Measurements from ENCODE around the gene PTH1R. TPM values are rescaled to one million over a fixed set of nuclear protein-coding genes. Genes with fewer than 3 reads are reported as not detected.

The PTH1R gene
- total RNA-seq, 1 donor from 2014 or later: 0.29 TPM

DNA sequence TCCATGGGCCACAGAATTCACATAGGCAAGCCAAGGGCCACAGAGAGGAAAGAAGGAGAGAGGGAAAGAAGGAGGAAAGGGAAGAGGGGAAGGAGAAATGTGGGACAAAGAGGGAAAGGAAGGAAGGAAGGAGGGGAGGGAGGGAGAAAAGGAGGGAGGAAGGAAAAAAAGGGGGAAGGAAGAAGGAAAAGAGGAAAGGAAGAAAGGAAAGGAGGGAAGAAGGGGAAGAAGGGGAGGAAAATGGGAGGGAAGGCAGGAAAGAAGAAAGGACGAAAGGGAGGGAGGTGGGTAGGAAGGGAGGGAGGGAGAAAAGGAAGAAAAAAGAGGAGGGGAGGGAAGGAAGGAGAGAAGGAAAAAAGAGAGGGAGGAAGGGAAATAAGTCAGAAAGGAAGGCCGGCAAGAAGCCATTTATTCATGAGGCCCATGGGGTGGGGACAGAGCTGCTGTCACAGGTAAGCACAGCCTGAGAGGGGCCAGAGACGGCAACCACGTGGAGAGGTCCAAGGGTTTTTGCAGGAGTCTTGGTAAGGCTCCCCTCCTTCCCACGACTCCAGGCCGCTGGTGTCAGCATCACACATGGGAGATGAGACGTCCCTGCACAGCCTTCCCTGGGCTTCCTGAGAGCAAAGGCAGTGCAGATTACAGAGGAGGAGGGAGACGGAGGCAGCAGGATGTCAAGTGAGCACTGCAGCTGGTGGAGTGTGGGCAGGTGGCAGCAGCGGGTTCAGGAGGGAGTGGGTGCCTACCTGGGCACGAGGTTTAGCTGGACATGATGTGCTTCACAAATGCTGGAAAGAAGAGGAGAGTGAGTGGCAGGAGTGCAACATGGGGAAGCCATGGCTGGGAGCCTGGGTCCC, 19.8 kb upstream of the PTH1R start:
- peaks cover 5% of the 10 kb centered on the region for H3K27me3 Mint-ChIP-seq (ENCODE audit: unreplicated experiment)
- H3K4me1 Mint-ChIP-seq (ENCODE audit: low read depth, unreplicated experiment): no peaks in the 10 kb centered on the region
- no peak overlapping the region for H3K4me3 Mint-ChIP-seq (ENCODE audit: unreplicated experiment)
- TF ChIP-seq, protein P1, sequence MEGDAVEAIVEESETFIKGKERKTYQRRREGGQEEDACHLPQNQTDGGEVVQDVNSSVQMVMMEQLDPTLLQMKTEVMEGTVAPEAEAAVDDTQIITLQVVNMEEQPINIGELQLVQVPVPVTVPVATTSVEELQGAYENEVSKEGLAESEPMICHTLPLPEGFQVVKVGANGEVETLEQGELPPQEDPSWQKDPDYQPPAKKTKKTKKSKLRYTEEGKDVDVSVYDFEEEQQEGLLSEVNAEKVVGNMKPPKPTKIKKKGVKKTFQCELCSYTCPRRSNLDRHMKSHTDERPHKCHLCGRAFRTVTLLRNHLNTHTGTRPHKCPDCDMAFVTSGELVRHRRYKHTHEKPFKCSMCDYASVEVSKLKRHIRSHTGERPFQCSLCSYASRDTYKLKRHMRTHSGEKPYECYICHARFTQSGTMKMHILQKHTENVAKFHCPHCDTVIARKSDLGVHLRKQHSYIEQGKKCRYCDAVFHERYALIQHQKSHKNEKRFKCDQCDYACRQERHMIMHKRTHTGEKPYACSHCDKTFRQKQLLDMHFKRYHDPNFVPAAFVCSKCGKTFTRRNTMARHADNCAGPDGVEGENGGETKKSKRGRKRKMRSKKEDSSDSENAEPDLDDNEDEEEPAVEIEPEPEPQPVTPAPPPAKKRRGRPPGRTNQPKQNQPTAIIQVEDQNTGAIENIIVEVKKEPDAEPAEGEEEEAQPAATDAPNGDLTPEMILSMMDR (IDR thresholded peaks at IDR 0.05; ENCODE audit: partially characterized antibody, unreplicated experiment): no peak
- peaks cover 2% of the 10 kb centered on the region for H3K9me3 Mint-ChIP-seq (ENCODE audit: unreplicated experiment)
- H3K27ac Mint-ChIP-seq (ENCODE audit: unreplicated experiment): no peak overlapping the region
- no peaks in the 10 kb centered on the region for H3K36me3 Mint-ChIP-seq (ENCODE audit: unreplicated experiment)
- peak; percentile 13 for DNase-seq

DNA sequence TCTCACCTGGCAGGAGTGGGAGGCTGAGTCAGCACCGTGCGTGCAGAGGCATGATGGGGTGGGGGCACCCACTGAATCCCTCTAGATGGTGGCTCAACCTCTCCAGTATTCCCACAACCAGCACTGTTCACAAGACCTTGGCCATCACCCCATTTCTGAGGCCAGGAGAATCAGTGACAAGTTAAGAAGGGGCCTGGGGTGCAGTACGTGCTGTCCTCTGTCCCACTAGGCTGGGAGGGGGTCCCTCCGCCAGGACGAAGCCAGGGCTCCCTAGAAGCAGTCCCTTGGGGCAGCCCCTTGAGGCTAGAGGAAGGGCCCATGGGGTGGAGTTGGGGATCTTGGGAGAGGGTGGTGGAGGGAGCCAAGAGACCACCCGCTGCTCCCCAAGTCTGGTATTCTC, 19.1 kb upstream of the PTH1R start:
- no peaks in the 10 kb centered on the region for H3K36me3 Mint-ChIP-seq (ENCODE audit: unreplicated experiment)
- no peak overlapping the region for H3K27ac Mint-ChIP-seq (ENCODE audit: unreplicated experiment)
- H3K4me1 Mint-ChIP-seq (ENCODE audit: low read depth, unreplicated experiment): no peaks in the 10 kb centered on the region
- no peak for DNase-seq
- TF ChIP-seq, protein P1 (IDR thresholded peaks at IDR 0.05; ENCODE audit: partially characterized antibody, unreplicated experiment): no peak
- H3K9me3 Mint-ChIP-seq (ENCODE audit: unreplicated experiment): peaks cover 2% of the 10 kb centered on the region
- H3K4me3 Mint-ChIP-seq (ENCODE audit: unreplicated experiment): no peak overlapping the region
- H3K27me3 Mint-ChIP-seq (ENCODE audit: unreplicated experiment): peaks cover 5% of the 10 kb centered on the region

DNA sequence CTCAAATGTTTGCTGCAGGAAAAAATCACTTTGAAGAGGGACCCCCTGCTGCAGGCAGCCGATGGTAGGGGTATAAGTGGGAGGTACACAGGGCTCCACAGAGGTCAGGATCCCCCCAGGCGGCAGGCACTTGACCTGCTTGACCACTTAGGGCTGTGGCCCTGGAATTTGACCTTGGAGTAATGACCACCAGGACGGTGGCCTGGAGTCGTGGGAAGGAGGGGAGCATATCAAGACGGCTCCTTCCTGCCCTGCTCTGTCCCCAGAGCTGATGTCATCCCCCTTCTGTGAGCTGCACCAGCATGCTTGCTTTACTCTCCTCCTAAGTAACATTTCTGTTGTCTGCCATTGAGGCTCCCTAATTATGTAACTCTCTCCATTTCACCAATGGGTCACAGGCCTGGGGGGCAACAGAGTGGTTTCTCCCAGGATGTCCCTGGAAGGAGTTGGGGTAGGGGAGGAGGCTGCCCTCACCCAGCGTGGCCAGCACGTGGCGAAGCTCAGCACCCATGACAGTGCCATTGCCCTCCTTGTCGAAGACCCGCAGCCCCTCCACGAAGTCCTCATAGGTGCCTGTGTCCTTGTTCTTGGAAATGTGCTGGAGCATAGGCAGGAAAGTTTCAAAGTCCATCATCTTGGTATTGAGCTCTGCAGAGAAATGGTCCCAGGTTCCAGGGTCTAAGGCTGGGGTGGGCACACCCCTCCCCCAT, 18.4 kb upstream of the PTH1R start:
- Mint-ChIP-seq H3K9me3 (ENCODE audit: unreplicated experiment) (peaks cover 5% of the 10 kb centered on the region), H3K4me1 (ENCODE audit: low read depth, unreplicated experiment) (no peaks in the 10 kb centered on the region), H3K27me3 (ENCODE audit: unreplicated experiment) (peaks cover 9% of the 10 kb centered on the region), H3K4me3 (ENCODE audit: unreplicated experiment) (no peak overlapping the region), H3K36me3 (ENCODE audit: unreplicated experiment) (no peaks in the 10 kb centered on the region), H3K27ac (ENCODE audit: unreplicated experiment) (peak overlapping the region; percentile 28)
- TF ChIP-seq, protein P1 (IDR thresholded peaks at IDR 0.05; ENCODE audit: partially characterized antibody, unreplicated experiment): no peak
- DNase-seq: peak; percentile 10

DNA sequence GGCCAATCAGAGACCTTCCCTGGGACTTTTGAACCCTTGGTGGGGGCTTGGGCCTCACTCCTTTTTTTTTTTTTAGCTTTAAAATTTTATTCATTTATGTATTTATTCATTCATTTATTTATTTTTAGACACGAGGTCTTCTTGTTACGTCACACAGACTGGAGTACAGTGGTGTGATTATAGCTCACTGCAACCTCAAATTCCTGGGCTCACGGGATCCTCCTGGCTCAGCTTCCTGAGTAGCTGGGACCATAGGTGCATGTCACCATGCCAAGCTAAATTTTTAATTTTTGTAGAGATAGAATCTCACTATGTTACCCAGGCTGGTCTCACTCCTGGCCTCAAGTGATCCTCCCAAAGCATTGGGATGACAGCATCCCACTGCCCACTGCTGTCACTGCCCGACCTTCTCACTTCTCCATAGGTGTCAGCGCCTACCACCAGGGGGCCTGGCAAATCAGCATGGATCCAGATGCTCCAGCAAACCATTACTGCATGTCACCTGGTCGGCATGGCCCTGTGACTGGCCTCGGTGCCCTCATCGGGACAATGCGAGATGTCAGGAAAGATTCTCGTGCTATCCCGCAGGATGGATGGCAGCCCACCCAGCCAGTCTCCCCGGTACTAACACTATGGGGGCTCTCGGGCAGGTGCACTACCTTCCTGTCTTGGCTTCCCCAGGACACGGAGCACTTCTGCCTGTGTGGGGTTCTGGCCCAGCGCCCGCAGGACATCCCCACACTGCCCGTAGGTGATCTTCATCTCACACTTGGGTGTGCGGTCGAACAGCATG, 17.3 kb upstream of the PTH1R start:
- peak; percentile 66 for DNase-seq
- peaks cover 7% of the 10 kb centered on the region for H3K9me3 Mint-ChIP-seq (ENCODE audit: unreplicated experiment)
- H3K4me3 Mint-ChIP-seq (ENCODE audit: unreplicated experiment): no peak overlapping the region
- no peaks in the 10 kb centered on the region for H3K36me3 Mint-ChIP-seq (ENCODE audit: unreplicated experiment)
- H3K27me3 Mint-ChIP-seq (ENCODE audit: unreplicated experiment): peaks cover 9% of the 10 kb centered on the region
- no peak overlapping the region for H3K27ac Mint-ChIP-seq (ENCODE audit: unreplicated experiment)
- H3K4me1 Mint-ChIP-seq (ENCODE audit: low read depth, unreplicated experiment): no peaks in the 10 kb centered on the region
- TF ChIP-seq, protein P1 (IDR thresholded peaks at IDR 0.05; ENCODE audit: partially characterized antibody, unreplicated experiment): peak; percentile 62
